Mesenteric fat pad (tissue), 1 donor: Measurements from ENCODE around the gene PDE4D. TPM values are rescaled to one million over a fixed set of nuclear protein-coding genes. Genes with fewer than 3 reads are reported as not detected.

ENCODE experiments used
- DNase-seq: peaks from one replicate; pipeline ENCODE4 v3.0.0-alpha.2; 2020; ENCODE audit warnings: low spot score
- total RNA-seq: library from RNA; stranded (reverse); fragmentation: NEBNext Ultra II Directional; extraction: Animal tissue kit (Norgen Biotek cat#: 25700); gene quantifications from one replicate; pipeline ENCODE4 v1.2.1, GENCODE V29; 2021
- donor health status: DM: yes; HTN: yes; CAD: no.

PDE4D gene
- total RNA-seq, 1 donor from 2014 or later, result 28.8 TPM

DNA sequence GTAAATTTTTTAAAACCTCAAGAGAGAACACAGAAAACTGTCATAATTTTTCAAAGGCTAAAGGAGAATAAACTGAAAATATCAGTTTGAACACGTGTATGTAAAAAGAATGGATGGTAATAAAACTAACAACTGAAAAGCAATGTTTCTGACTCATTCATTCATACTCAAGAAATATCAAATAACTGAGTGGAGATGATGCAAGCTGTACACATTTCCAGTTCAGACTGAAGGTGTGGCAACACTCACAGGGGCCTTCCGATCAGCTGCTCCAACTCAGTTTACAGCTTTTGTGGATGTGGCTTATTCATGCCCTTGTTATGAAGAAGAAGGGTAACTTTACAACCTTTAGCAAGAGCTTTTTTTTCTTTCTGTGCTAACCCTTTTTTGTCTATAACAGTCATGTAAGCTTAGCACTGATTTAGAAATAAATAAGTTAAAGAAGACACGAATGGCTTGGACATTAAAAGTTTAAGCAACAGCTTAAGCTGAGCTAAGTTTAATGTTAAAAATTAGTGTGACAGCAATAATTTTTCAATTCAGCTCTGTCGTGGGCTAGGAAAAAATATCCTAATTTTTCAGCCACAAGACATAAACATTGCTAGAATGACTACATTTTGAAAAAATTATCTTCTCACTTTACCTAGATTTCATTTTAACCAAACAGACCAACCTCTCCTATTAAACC, 857.1 kb downstream of the PDE4D start:
- no peak for DNase-seq

DNA sequence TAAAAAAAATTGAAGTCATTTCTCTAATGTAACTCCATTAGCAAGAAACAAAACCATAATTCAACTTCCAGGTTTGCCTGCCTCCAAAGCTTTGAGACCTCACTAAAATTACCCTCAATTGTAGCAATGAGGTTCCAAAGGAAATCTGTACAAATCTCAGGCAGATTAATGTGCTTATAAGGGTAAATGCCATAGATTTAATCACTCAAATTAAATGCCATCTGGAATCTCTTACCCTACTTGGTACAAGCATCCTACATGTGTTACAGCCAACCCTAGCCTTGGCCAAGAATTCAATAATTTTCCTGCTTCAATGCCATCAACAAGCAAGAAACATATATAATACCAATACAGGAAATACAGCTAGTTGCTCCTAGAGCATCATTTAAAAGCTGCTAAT, 857.8 kb downstream of the PDE4D start:
- no peak for DNase-seq

DNA sequence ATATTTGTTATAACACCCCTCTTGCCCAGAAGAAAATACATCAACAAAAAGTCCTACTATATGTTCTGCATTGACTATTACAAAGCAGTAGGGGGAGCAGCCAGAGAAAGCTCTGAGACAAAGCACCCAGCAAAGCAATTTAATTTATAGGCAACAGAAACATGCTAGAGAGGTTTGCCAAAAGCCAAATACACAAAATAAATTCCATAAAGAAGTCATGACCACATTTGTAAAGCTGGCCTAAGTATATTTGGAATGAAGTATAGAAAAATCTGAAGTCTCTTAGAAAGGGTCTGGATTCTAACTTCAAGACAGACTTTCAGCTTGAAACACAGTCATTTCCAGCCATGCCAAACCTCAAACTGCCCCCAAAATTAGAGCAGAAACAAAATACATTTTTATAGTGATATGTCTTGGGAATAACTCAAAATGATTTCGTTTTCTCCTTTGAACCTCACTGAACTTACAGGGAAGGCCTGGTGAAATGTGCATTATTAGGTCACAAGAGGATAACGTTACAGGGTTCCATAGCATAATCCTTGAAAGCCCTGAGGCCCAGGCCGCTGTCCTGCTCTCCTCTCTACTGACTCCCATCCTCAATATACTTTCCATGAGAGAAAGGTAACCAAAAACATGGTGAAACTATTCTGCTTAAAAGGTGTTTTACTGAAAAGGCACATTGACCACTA, 858.9 kb downstream of the PDE4D start:
- DNase-seq, result no peak

DNA sequence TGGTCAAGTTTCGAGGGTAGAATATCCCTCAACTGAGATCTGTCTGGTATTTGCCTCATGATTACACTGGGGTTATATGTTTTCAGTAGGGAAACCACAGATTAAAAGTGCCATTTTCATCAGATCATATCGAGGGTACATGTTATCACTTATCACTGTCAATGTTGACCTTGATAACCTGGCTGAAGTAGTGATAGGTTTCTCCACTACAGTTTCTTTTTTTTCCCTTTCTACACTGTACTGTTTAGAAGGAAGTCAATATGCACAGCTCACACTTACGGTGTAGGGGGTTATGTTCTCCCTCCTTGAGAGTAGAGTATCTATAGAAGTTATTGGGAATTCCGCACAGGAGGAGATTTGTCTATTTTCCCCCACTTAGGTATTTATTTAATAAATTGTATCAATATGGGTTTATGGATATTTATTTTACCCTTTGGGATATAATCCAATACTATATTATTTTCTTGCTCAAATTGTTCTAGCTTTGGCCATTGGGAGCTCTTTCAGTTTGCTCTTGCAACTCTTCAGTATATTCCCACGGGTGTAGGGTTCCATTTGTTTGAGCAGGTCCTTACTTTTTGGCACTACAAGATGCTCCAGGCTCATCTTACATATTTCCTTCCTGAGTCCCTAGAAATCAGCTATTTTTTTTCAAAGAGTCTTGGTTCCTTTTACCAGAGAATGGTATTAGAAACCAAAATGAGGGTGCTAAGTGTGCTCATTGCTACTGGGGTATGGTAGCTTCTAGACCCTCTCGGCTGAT, 866.2 kb downstream of the PDE4D start:
- DNase-seq, result no peak

DNA sequence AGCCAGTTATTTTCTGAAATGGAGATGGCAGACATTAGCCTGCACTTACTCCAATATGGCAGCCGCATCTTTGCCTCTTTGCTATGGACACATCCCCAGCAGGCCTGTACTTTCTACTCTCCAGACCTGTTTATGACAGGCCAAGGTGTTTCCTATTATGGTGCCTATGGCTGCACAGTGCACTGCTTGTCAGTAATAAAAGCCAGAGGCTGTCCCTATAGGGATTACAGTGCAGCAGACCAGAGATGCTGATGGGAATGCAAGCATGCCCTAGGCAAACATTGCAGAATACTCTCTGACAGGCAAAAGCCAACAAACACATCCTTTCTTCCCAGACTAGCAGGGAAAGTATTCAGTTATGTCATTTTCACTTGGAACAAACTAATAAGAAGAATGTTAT, 867.8 kb downstream of the PDE4D start:
- no peak for DNase-seq

DNA sequence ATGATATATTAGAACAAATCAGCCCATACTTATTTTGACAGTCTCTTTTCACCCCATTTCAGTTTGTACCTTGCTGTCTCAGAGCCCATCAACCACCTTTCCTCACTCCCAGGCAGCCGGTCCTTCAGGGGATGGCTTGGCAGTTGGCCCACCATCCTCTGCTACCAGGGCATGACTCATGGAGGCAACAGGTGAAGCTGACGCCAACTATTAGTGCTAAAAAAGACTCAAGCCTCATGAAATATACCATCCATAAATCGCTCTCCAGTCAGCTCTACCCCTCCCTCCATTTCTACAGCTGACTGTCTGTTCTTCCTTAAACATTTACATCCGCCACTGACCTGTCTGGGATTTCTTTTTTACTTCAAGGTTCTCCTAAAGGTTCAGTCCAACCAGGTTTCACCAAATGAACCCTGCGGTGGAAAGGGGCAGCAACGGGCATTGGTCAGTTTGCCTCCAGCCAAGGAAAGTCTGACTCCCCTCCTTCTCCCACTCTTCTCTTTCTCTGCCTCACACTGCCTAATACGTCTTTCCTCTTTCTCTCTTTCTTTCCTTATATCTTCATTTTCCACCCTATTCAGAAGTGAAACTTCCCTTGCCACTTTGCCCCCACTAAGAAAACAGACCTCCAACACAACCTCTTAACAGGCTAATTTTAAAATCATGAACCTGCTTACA, 871.5 kb downstream of the PDE4D start:
- DNase-seq, result no peak

DNA sequence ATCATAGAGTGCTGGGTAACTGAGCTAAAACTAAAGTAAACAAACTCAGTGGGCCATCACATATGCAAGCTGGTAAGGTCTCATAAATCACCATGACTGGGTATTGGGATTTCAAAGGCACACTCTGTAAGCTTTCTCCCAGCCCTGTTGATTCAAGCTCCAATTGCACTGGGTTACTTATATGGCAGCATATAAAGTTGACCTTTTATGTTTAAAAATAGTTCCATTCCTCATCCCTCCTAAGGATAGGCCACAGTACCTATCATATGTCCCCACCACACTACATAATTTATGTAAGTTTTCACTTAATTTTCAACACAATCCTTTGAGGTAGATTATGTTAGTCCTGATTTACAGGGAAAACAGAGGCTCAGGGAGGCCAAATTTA, 872.2 kb downstream of the PDE4D start:
- DNase-seq, result no peak

DNA sequence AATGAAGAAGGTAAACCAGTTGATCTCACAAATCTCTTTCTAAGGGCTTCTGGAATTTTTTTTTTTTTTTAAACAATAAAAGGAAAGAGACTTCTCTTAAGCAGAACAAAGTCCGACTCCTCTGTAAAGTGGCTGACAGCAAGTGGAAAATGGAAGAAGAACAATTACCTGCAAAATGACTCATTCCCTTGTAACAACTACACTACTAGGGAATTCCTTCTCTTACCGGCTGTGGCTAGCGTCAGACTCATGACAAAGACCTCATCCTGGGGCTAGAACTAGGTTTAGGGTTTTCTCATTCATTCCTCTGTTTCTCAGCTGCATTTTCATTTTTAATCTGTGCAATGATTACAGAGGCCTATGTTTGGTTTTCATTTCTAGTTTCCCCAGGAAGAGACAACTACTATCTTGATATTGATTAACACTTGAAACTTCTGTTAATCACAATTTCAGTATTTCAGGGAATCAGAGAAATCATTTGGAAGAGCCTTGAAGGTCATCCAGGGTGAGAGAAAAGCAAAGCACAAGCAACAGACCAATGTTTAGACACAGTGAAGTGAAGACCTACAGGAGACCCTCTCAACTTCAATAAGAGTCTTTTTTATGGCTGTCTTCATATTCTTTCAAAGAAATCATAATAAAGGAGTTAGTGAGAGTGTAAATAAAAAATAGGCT, 872.8 kb downstream of the PDE4D start:
- DNase-seq, result no peak

DNA sequence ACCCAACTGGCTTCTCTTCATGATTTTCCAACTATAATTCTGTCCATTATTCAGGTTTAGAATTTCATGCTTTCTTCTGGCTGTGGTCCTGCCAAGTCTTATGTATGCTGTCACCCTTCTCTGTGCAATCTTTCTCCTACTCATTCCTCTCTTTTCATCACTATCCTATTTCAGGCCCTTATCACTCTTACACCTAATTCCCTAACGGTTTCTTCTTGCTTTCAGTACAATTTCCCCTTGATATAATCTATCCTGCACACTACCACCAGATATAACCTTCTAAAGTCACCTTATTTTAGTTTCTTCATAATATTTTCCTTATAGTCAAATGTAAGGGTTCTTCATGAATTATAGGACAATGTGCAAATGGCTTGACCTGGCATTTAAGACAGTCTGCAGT, 874.4 kb downstream of the PDE4D start:
- no peak for DNase-seq

DNA sequence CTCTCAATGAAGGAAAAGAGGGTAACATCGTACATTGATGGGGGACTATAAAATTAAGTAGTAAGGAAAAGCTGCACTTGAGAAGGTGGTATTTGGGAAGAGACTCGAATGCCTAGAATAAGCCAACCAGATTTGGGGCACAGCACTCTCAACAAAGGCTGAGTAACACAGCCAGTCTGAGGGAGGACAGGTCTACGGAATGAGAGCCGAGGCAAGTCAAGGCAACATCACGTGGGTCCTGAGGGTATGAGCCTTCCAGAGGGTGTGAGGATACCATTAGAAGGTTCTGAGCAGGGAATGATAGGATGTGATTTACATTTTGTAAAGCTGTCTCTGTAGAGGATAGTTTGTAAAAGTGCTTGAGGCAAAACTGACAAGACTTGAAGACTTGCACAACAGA, 876.6 kb downstream of the PDE4D start:
- DNase-seq, result no peak

DNA sequence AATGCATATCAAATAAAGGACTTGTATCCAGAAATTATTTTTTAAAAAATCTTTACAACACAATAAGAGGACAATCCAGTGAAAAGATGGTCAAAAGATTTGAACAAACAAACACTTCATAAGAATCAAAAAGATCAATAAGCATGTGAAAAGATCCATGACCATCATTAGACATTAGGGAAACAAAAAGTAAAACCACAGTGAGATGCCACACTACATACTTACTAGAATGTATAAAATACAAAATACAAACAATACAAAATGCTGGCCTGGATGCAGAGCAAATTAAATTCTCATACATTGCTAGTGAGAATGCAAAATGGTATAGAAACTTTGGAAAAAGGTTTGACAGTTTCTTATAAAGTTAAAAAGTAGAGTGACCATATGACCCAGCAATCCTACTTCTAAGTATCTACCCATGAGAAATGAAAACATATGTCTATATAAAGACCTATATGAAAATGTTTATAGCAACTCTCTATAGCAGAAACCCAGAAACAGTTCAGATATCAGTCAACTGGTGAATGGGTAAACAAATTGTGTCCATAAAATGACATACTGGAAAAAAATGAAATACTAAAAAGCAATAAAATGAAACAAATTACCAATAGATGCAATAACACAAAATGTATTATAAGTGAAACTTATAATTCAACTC, 884.6 kb downstream of the PDE4D start:
- DNase-seq, result no peak

DNA sequence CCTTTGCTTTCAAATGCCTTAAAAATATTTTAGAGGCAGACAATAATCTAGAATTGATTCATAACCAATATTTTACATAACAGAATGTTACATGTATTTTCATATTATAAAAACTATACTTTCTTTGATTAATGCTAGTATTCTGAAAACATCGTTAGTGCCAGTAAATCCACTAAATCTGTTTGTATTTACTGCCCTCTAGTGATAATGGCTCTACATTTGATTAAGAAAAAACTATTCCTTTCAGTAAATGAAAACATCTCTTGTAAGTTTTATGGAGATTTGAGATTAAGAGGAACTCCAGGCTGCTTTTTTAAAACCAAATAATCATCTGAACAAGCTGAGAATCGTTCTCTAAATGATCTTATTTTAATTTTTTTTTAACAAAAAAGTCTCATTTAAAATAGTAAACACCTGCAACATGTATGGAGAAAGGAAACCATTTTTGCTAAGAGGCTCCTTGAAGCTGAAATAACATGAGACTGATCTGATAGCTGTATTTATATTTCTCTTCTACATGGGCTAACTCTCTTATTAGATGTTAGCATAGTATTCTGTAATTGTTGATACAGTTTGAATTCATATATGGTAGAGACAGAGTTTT, 886.0 kb downstream of the PDE4D start:
- DNase-seq, result no peak

DNA sequence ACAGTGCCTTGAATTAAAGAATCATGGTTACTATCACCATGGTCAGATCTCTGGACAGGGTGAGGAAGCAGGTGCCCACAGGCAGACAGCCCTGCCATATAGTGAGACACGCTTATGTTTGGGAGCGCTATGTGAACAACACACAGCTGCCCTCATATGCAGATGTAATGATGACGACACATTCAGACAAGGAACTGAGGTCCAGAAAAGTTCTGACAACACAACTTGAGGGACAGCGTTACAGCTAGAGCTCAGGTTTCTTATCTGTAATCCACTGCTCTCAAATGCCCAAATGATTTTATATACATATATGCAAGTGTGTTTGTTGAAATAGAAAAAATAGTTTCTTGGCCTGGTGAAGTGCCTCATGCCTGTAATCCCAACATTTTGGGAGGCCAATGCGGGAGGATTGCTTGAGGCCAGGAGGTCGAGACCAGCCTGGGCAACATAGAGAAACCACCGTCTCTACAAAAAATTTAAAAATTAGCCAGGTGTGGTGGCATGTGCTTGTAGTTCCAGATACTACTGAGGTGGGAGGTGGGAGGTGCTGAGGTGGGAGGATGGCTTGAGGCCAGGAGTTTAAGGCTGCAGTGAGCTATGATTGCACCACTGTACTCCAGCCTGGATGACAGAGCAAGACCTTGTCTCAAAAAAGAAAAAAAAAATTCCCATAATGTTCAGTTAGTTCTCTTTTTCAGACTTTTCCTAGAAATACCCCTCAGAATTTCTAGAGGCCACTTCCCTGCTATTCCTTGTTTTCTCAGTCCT, 887.4 kb downstream of the PDE4D start:
- DNase-seq, result no peak

DNA sequence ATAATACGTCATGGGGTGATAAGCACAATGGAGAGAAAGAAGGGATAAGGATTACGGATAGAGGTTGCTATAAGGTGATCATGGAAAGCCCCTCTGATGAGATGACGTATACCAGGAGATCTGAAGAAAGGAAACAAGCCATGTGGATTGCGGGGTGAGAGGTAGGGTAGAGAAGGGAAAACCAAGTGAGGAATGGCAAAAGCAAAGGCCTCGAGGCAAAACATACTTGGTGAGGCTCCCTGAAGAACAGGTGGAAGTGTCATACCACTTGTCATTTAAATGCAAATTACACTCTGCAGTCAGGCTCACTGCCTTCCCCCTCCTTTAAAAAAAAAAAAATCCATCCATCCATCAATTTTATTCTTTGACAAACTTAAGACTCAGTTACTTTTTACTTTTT, 889.9 kb downstream of the PDE4D start:
- no peak for DNase-seq

DNA sequence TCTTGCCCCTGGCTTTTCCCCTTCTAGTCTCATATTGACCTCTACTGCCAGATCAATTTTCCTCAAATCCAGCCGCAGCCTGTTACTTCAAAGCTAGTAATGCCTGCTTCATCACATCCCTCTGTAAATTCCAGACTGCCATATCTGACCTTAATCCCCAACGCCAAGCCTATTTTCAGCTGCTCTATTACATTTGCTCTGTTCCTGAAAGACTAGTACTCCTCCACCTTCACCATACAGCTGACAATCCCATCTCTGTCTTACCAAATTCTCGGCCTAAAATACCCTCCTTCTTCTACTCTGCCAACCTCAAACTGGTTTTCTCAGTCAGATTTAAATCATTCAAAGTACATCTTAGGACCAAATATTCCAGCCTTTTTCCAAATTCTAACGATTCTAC, 890.4 kb downstream of the PDE4D start:
- DNase-seq, result no peak

DNA sequence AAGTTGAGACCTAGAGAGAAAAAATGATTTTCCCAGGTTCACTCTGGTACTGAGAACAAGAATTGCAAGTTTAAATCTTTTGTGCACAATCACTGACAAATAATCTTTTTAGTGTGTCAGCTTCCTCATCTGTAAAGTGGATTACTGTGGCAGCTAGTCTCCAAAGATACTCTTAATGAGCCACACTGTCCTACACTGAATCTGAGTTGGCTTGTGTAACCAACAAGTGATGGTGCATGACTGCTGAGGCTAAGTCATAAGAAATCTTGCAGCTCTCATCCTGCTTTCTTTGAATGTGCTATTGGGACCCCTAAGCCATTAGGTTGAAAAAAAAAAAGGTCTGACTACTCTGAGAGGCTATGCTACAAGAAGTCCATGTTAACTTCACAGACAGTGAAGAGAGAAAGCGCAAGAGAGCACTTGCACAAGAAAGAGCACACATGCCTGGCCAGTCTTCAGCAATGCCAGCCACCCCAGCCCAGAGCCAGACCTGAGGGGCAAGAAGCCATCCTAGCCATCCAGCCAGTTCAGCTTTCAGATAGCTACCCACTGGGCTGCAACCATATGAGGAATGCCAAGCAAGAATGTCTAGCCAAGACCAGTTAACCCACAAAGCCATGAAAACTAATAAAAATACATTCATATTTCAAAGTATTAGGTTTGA, 891.2 kb downstream of the PDE4D start:
- no peak for DNase-seq

DNA sequence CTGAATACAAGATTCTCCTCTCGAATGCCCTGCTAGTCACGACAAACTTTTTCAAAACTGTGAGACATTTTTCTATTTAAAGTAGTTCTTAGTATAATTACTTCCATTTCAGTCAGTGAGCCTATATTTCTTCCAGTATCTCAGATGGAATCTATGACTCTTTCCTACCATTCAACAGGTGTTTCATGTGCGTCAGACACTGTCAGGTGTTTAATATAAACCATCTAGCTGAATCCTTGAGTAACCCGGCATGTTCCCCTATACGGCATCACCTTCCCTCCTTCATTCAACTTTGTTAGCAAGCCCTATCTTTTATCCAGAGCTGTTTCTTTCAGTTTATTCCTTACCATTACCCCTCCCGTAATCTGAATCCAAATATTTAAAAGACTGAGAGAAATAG, 891.8 kb downstream of the PDE4D start:
- no peak for DNase-seq

DNA sequence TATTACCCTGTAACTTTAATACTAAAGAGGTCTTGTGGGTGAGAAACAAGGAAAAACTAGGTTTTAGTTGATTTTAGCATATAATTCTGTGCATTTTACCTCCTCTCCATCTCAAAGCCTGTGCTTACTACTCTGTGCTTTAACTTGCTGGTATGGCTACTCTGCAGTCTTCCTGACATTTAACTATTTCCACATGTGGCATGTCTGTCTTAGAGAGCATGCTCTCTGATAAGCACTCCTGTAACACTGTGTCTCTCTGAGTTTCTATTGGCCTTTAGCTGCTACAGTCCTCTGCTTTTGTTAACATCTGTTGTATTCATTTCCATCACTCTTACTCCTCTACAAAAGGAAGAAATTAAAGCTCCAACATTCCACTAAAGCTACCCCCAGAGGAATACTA, 892.4 kb downstream of the PDE4D start:
- no peak for DNase-seq

DNA sequence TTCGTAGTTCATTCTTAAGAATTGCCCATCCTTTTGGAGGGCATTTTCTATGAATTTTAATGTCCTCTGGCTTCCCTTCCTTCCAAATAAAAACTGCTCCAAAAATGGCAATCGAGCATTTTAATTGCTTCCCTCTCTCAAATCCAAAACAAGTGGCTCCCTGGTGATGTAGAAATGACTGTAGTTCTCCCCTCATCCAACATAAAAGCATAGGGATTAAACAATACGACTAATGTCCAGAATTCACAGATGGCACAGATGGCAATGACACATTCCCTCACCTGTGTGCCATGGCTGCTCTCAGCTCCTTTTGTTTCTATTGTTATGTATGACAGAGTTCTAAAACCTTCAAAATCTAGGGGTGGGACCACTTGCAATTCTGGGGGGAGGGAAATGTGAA, 893.3 kb downstream of the PDE4D start:
- DNase-seq, result no peak
